A172 (cell line): ENCODE data around the gene SLC6A16. TPM values are rescaled to one million over a fixed set of nuclear protein-coding genes. Genes with fewer than 3 reads are reported as not detected.
"Not testable (repeated sequence)": the region's sequence is repeated elsewhere in the genome, so short reads cannot be mapped to it uniquely, and the experiment has no call there.

Experiments used
- DNase-seq: peaks from one replicate; pipeline ENCODE4 v3.0.0-alpha.2; 2015; ENCODE audit warnings: low spot score
- total RNA-seq: library from RNA; depleted of rRNA; stranded (reverse); fragments of >200 nt; shearing (Covaris generic); gene quantifications from 2 replicates; pipeline ENCODE4 v1.2.3, GENCODE V29; 2014

SLC6A16 gene
- total RNA-seq, 1 experiment from 2014 or later, result not detected

- no peak for DNase-seq
Observed at GRCh38 chr19:49344505-49345423, 19.8 kb upstream of the SLC6A16 start.

GRCh38 chr19:49343123-49343522 is 18.1 kb upstream of the SLC6A16 start:
- DNase-seq, result no peak

- DNase-seq, result no peak
Observed at GRCh38 chr19:49342291-49342721, 17.3 kb upstream of the SLC6A16 start.

- DNase-seq, result no peak
Observed at GRCh38 chr19:49340865-49341718, 16.1 kb upstream of the SLC6A16 start.

GRCh38 chr19:49340069-49340864 is 15.3 kb upstream of the SLC6A16 start:
- DNase-seq, result no peak

- no peak for DNase-seq
Observed at GRCh38 chr19:49339301-49340068, 14.5 kb upstream of the SLC6A16 start.

- no peak for DNase-seq
Observed at GRCh38 chr19:49338691-49339300, 13.8 kb upstream of the SLC6A16 start.

GRCh38 chr19:49338023-49338677 is 13.2 kb upstream of the SLC6A16 start:
- no peak for DNase-seq

GRCh38 chr19:49337267-49338022 is 12.5 kb upstream of the SLC6A16 start:
- DNase-seq, result no peak

- no peak for DNase-seq
Observed at GRCh38 chr19:49336482-49337266, 11.7 kb upstream of the SLC6A16 start.

GRCh38 chr19:49335784-49336481 is 10.9 kb upstream of the SLC6A16 start:
- no peak for DNase-seq

- DNase-seq, result no peak
Observed at GRCh38 chr19:49335071-49335783, 10.2 kb upstream of the SLC6A16 start, which contains the start of gene CD37. Gene CD37, plus strand, starts transcription at chr19:49335406. Its CDS starts 135 bp downstream, at chr19:49335541.

- DNase-seq, result no peak
Observed at GRCh38 chr19:49333811-49334288, 8.9 kb upstream of the SLC6A16 start.

GRCh38 chr19:49333418-49333805 is 8.4 kb upstream of the SLC6A16 start:
- DNase-seq, result no peak

GRCh38 chr19:49332691-49333417 is 7.9 kb upstream of the SLC6A16 start:
- not testable (repeated sequence) for DNase-seq

GRCh38 chr19:49331616-49332055 is 6.6 kb upstream of the SLC6A16 start:
- peak; percentile 28 for DNase-seq
